MCF 10A (cell line): ENCODE data around the gene COX7A2L. TPM values are rescaled to one million over a fixed set of nuclear protein-coding genes. Genes with fewer than 3 reads are reported as not detected.
"Not testable (repeated sequence)": the region's sequence is repeated elsewhere in the genome, so short reads cannot be mapped to it uniquely, and the experiment has no call there.

Experiments
- BruUV-seq: library from RNA; stranded (reverse); fragments of 400-500 nt; replicated peaks from 2 replicates; lab custom pipeline; 2021; lab: Mats Ljungman, UMichigan
- CTCF ChIA-PET: fragments of 300-600 bp; sonication (Branson Sonifier 250); formaldehyde crosslinking; extraction: SDS; loops from one replicate; lab custom pipeline; 2021; ENCODE audit warnings: antibody characterized with exemption, inconsistent platforms; lab: Yijun Ruan, JAX
- POLR2A ChIA-PET: fragments of 300-600, 350-650 bp; sonication (Branson Sonifier 250); formaldehyde crosslinking; extraction: SDS; loops from one replicate; lab custom pipeline; 2020; ENCODE audit warnings: antibody characterized with exemption, inconsistent platforms; lab: Yijun Ruan, JAX
- DNase-seq: peaks from one replicate; pipeline ENCODE4 v3.0.0-alpha.2; 2018; ENCODE audit not compliant: unreplicated experiment
- H3K27ac Mint-ChIP-seq: one replicate; pipeline ENCODE4 v1.8.0; 2022; ENCODE audit warnings: mild to moderate bottlenecking, low read depth, mixed read lengths; ENCODE audit not compliant: unreplicated experiment
- H3K27me3 Mint-ChIP-seq: one replicate; pipeline ENCODE4 v1.8.0; 2022; ENCODE audit warnings: mixed read lengths; ENCODE audit not compliant: insufficient read depth, unreplicated experiment
- H3K36me3 Mint-ChIP-seq: one replicate; pipeline ENCODE4 v1.8.0; 2022; ENCODE audit warnings: mild to moderate bottlenecking, moderate library complexity, mixed read lengths; ENCODE audit not compliant: insufficient read depth, unreplicated experiment
- H3K4me1 Mint-ChIP-seq: one replicate; pipeline ENCODE4 v1.8.0; 2022; ENCODE audit warnings: mixed read lengths; ENCODE audit not compliant: insufficient read depth, unreplicated experiment
- H3K4me3 Mint-ChIP-seq: one replicate; pipeline ENCODE4 v1.8.0; 2022; ENCODE audit warnings: mild to moderate bottlenecking, moderate library complexity, mixed read lengths; ENCODE audit not compliant: unreplicated experiment
- H3K9me3 Mint-ChIP-seq: one replicate; pipeline ENCODE4 v1.8.0; 2022; ENCODE audit warnings: mixed read lengths; ENCODE audit not compliant: unreplicated experiment
- CTCF ChIP-seq: fragments of 200-600 bp; IDR thresholded peaks from one replicate; pipeline ENCODE4 v1.8.0; 2022; ENCODE audit warnings: antibody characterized with exemption, mild to moderate bottlenecking; ENCODE audit not compliant: unreplicated experiment
- intact Hi-C: fragments of 100-400 bp; cut with micrococcal nuclease; formaldehyde crosslinking; loops from 2 replicates; pipeline ENCODE4 v1.14.1; 2022
- total RNA-seq: library from RNA; stranded (reverse); gene quantifications from 2 replicates; pipeline ENCODE4 v1.2.3, GENCODE V29; 2022

The COX7A2L gene
- total RNA-seq, 1 experiment from 2014 or later, result 190 TPM

GRCh38 chr2:42404676-42405075, 43.7 kb upstream of the COX7A2L start:
- ChIA-PET POLR2A (interaction anchor here (0.5 to 0.8 kb wide), 2 partner anchors 45 to 93 kb away, joined by 3 read pairs; no protein-coding TSS in a partner anchor), CTCF (no interaction called here)
- intact Hi-C loops, result no loop called here
- BruUV-seq, result no TSS peak
- H3K4me1 Mint-ChIP-seq, result no peaks in the 10 kb centered on the region
- no peak for TF ChIP-seq CTCF
- no peaks in the 10 kb centered on the region for H3K36me3 Mint-ChIP-seq
- no peaks in the 10 kb centered on the region for H3K9me3 Mint-ChIP-seq
- H3K4me3 Mint-ChIP-seq, result no peak overlapping the region
- no peaks in the 10 kb centered on the region for H3K27me3 Mint-ChIP-seq
- no peak overlapping the region for H3K27ac Mint-ChIP-seq
- DNase-seq, result no peak

GRCh38 chr2:42401773-42402172, 40.8 kb upstream of the COX7A2L start:
- Mint-ChIP-seq H3K27ac (no peak overlapping the region), H3K9me3 (no peaks in the 10 kb centered on the region), H3K27me3 (no peaks in the 10 kb centered on the region), H3K4me3 (no peak overlapping the region), H3K36me3 (no peaks in the 10 kb centered on the region), H3K4me1 (no peaks in the 10 kb centered on the region)
- POLR2A ChIA-PET, result interaction anchor here (1.5 kb wide), 1 partner anchor 9 kb away, joined by 3 read pairs; no protein-coding TSS in a partner anchor
- TF ChIP-seq CTCF, result no peak
- CTCF ChIA-PET, result interaction anchor here (0.9 kb wide), 1 partner anchor 114 kb away, joined by 3 read pairs; no protein-coding TSS in a partner anchor
- no peak for DNase-seq
- intact Hi-C loops, result no loop called here
- no TSS peak for BruUV-seq

- intact Hi-C loops, POLR2A ChIA-PET, BruUV-seq, H3K27ac Mint-ChIP-seq, H3K4me3 Mint-ChIP-seq, H3K4me1 Mint-ChIP-seq, H3K36me3 Mint-ChIP-seq, CTCF ChIA-PET, DNase-seq, H3K27me3 Mint-ChIP-seq, H3K9me3 Mint-ChIP-seq: not testable (repeated sequence)
Measured at GRCh38 chr2:42398052-42398451, 37.0 kb upstream of the COX7A2L start.

- H3K4me1 Mint-ChIP-seq, H3K4me3 Mint-ChIP-seq, H3K27ac Mint-ChIP-seq, DNase-seq, H3K27me3 Mint-ChIP-seq, POLR2A ChIA-PET, BruUV-seq, H3K36me3 Mint-ChIP-seq, intact Hi-C loops, H3K9me3 Mint-ChIP-seq: not testable (repeated sequence)
- CTCF ChIA-PET, result interaction anchor here (0.6 to 0.7 kb wide), 3 partner anchors 9 to 54 kb away, joined by 3 to 5 read pairs (median 3); no protein-coding TSS in a partner anchor
Measured at GRCh38 chr2:42393320-42393719, 32.3 kb upstream of the COX7A2L start.

- Mint-ChIP-seq H3K4me1 (no peaks in the 10 kb centered on the region), H3K9me3 (no peaks in the 10 kb centered on the region), H3K4me3 (no peak overlapping the region), H3K27ac (no peak overlapping the region), H3K36me3 (no peaks in the 10 kb centered on the region), H3K27me3 (no peaks in the 10 kb centered on the region)
- no peak for DNase-seq
- ChIA-PET POLR2A (interaction anchor here (0.6 kb wide), 1 partner anchor 32 kb away, joined by 3 read pairs; no protein-coding TSS in a partner anchor), CTCF (no interaction called here)
- BruUV-seq, result no TSS peak
- intact Hi-C loops, result no loop called here
- TF ChIP-seq CTCF, result no peak
Measured at GRCh38 chr2:42392191-42392590, 31.2 kb upstream of the COX7A2L start.
